Upper lobe of left lung (tissue), 4 donors: ENCODE results near the gene GNG7.

Source experiments
- CTCF ChIP-seq, 6 experiments: fragments of 450-650 bp in 4 of 6; fragments of 200-600 bp in 2 of 6; sonication (generic) in 2 of 6; IDR thresholded peaks; one replicate each; pipeline ENCODE4 v1.5.1; 2016 to 2019; ENCODE audit warnings: antibody characterized with exemption in 6 of 6
- POLR2A ChIP-seq, 4 donors: fragments of 450-650 bp; IDR thresholded peaks; one replicate each; pipeline ENCODE4 v1.5.1; 2016 to 2017; ENCODE audit warnings: antibody characterized with exemption in 4 of 4, mild to moderate bottlenecking in 2 of 4

GRCh38 chr19:2524840-2525723 lies 177.4 kb downstream of the GNG7 start:
- TF ChIP-seq POLR2A (IDR thresholded peaks at IDR 0.05) (no peak), CTCF (IDR thresholded peaks at IDR 0.05) (no peak)
